Kidney glomerular epithelial cell (primary cell): ENCODE results near the gene TM4SF4.

Experiments
- DNase-seq: peaks from one replicate; lab custom pipeline; 2025; lab: John Stamatoyannopoulos, UW

Gene TM4SF4

GRCh38 chr3:149481491-149481890, 7.0 kb downstream of the TM4SF4 start:
- DNase-seq = no peak

DNA sequence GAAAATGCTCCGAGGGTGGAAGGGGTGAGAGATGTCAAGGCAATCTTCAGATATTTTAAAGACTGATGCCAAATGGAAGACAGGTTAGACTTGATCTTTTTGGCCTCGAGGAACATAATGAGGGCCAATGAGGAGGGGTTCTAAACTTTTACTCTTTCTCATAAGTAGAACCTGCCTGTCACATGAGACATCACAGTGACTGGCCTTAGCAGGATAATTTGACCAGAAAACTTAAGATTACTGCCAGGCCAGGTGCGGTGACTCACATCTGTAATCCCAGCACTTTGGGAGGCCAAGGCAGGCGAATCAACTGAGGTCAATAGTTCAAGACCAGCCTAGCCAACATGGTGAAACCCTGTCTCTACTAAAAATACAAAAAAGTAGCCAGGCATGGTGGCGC, 12.2 kb downstream of the TM4SF4 start:
- no peak for DNase-seq

- DNase-seq = no peak
These were observed 13.2 kb downstream of the TM4SF4 start for GRCh38 chr3:149487598-149488197.

DNA sequence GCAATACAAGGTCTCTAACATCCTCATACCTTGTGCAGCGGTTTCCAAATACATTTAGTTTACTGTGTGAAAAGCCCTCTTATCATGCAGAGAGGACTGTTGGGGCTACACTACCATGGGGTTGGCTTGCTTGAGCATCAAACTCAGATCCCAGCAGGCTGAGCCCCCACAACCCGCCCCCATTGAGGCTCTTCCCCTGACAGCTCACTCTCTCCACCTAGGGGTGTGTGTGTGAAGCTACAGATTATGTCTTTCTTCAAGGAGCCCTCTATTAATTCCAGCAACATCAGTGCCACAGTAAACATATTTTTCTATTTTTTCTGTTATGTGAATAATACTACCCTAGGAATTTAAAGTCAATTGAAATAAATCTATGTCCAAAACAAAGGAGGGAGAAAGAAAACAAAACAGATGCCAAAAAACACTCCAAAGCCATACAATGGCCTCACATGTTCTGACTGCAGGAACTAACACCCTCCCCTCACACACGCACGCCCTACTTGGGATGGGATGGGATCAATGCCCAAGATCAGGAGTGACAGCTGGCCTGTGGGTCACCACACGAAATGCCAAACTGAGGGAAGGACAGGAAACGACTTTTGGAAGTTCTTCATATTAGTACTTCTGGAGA, 14.7 kb downstream of the TM4SF4 start:
- DNase-seq = no peak

DNA sequence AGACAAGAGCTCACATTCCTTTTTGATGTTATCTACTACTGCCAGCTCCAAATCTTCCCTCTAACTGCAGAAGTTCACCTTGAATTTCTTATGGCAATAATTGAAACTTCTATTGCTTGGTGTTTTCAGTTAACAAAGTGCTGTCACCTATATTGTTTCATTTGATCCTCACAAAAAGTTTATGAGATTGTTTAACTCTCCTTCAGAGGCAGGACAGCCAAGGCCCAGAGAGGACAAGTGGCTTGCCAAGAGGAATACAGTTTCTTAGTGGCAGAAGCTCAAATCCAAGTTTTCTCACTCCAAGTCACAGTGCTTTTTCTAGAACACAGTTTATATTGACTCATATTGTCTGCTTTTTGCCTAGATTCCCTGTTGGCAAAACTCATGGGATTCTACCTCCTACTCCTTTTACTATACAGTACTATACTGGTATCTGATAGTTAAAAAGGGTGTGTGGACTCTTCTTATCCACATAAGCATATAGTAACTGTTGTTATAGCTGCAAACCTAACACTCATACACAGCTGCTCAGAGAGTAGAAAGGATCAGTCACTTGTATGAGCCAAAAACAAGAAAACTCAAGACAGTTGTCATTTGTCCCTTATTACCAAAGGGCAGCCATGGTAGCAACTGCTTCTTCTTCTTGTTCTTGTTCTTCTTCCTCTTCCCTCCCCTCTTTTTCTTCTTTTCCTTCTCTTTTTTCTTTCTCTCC, 15.9 kb downstream of the TM4SF4 start:
- DNase-seq = no peak

- DNase-seq = no peak
These were observed 19.0 kb downstream of the TM4SF4 start for GRCh38 chr3:149493315-149494021.

GRCh38 chr3:149494022-149494758, 19.7 kb downstream of the TM4SF4 start:
- DNase-seq = peak; percentile 15

GRCh38 chr3:149494759-149495580, 20.5 kb downstream of the TM4SF4 start:
- DNase-seq = peak; percentile 40

GRCh38 chr3:149495581-149496125, 21.2 kb downstream of the TM4SF4 start:
- DNase-seq = no peak

- DNase-seq = no peak
These were observed 22.4 kb downstream of the TM4SF4 start for GRCh38 chr3:149496891-149497290.

DNA sequence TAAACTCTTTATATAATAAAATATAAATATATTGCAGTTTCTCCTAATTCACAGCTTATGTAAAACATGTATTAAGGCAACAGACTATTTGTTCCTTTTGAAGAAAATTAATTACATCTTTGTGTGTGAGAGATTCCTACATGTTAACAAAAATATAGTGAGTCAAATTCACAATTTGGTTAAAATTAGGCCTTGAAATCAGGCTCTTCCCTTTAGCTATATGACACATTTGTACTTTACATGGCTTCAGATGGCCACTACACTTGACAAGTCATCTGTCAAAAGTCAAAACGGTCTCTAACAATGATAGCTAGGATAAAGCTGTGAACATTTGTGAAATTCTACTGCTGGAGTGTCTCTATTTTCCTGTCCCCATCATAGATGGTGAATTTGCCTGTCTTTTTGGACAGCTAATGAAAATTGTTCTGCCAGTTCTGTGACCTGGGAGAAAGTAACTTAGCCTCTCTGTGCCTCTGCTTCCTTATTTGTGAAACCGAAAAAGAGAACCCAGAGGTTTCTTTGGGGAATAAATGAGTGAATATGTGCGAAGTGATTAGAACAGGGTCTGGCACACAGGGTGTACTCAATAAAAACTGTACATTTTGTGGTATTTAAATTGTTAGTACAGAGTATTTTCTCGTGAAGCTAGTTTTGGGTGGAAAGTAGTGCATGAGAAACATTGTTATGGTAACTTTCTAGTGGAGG, 23.6 kb downstream of the TM4SF4 start:
- DNase-seq = no peak

DNA sequence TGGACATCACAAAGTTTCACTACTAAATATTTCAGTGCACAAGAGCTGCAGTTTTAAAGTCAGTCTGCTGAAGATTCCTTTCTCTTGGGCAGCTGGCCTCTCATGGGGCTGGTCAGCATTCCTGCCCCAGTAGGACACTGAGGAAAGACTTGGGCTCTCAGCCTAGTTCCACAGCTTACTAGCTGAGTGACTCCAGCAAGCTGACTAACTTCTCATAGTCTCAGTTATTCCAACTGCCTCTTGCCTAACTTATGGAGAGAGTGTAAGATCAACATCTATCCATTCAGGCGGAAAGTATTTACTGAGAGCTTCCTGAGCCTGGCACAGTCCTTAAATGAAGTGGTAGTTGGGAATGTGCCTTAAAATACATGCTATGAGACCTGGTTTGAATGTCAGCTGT, 27.0 kb downstream of the TM4SF4 start:
- DNase-seq = peak; percentile 77

DNA sequence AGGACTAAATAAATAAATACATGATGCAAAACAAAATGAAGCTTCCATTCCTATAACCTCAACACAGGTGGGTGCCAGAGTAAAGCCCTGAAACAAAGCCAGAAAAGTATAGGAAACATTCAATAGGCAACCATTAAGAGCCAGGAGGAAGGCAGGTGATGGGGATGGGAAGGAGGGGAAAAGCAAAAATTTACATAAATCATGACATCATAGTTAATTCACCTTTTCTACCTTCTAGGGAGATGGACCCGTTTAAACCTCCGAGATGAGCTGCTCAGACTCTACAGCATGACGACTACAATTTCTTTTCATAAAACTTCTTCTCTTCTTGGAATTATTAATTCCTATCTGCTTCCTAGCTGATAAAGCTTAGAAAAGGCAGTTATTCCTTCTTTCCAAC, 27.9 kb downstream of the TM4SF4 start:
- DNase-seq = no peak

- DNase-seq = peak; percentile 71
These were observed 32.0 kb downstream of the TM4SF4 start for GRCh38 chr3:149506540-149506939.

- no peak for DNase-seq
These were observed 32.5 kb downstream of the TM4SF4 start for GRCh38 chr3:149506965-149507364.

GRCh38 chr3:149507491-149508324, 33.2 kb downstream of the TM4SF4 start:
- no peak for DNase-seq

DNA sequence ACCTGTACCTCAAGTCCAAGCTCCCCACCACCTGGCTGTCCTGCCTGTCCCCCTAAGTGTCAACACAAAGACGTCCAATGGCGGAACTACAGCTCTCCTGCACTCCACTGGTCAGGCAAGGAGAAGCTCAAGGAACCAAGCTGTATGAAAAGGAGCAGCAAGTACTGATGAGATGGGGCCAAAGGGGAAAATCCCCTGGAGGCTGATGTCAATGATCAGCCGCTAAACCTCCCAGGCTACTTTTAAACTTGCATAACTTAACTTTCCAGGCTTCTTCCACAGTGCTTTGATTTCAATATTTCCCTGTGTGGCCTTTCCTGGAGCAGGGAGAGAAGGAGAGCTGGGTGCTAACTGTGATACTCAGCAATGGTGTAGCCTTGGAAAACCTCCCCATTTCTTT, 35.0 kb downstream of the TM4SF4 start:
- DNase-seq = no peak

- no peak for DNase-seq
These were observed 36.0 kb downstream of the TM4SF4 start for GRCh38 chr3:149510480-149510879.

DNA sequence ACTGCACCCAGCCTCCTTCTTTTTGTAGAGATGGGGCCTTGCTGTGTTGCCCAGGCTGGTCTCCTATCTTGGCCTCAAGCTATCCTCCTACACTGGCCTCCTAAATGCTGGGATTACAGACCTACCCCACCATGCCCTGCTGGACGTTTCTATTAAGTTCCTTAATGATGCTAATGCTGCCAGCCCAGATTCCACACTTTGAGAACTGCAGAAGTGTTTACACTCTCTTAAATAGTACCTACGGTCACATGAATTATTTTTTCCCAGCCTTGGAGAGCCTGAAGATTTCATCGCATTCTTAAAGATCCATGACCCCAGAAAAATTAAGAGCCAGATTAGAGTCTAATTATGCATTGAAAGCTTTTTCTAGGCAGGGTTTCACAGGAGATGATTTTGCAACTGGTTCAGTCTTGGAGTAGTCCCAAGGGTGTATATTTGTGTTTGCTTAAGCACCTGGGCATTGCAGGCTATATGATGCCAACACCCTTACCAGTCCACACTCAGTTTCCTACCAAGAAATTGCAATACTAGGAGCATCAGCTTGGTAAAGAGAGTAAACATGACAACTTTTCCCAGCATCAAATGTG, 36.6 kb downstream of the TM4SF4 start:
- no peak for DNase-seq
